ENCODE data around the gene LMLN. TPM values are rescaled to one million over a fixed set of nuclear protein-coding genes. Genes with fewer than 3 reads are reported as not detected.

LMLN gene
- polyA plus RNA-seq, 1 of the 3 experiments (the other 2 are of a cell fraction) = 7.4 TPM

GRCh38 chr3:198027045-198027798 lies 67.2 kb downstream of the LMLN start:
- H3K36me3 ChIP-seq (replicated peaks in 1 of 2; ENCODE audit: control insufficient read depth in 1 of 2, insufficient read depth in 2 of 2, low read length in 1 of 2) = peaks cover 0 to 3% of the 10 kb centered on the region in 2 experiments
- H3F3A ChIP-seq (replicated peaks; ENCODE audit: insufficient read depth) = no peaks in the 10 kb centered on the region
- 0 out of 4 replicates have a peak, but pooled peaks cover 0 to 3% of the 10 kb centered on the region in 2 experiments for H3K4me1 ChIP-seq (ENCODE audit: control insufficient read depth in 1 of 2, insufficient read depth in 2 of 2, low read depth in 1 of 2, low read length in 1 of 2)
- no peak overlapping the region for H3K4me2 ChIP-seq
- H3K4me3 ChIP-seq (ENCODE audit: low read depth in 2 of 2, low read length in 1 of 2) = no peak overlapping the region
- H3K9me3 ChIP-seq = no peaks in the 10 kb centered on the region
- H4K20me1 ChIP-seq (ENCODE audit: insufficient read depth) = no peaks in the 10 kb centered on the region
- ChIA-PET POLR2A (no interaction called here), CTCF (no interaction called here)
- DNase-seq = no peak
- 92% methylated on average over 17 of the region's 17 CpGs for WGBS (ENCODE audit: low lambda C conversion rate)
- H3K9me2 ChIP-seq = no peaks in the 10 kb centered on the region
- no peaks in the 10 kb centered on the region for H3K27me3 ChIP-seq (ENCODE audit: insufficient read depth)
- no peak overlapping the region for H2AFZ ChIP-seq (ENCODE audit: low read depth)
- no peak overlapping the region for H3K27ac ChIP-seq (ENCODE audit: low read depth in 2 of 2, low read length in 1 of 2)
- TF ChIP-seq TEAD4 (IDR thresholded peaks at IDR 0.05; ENCODE audit: borderline replicate concordance, insufficient read depth) (no peak), CTCF (IDR thresholded peaks at IDR 0.05) (no peak), EP300 (IDR thresholded peaks at IDR 0.05; ENCODE audit: borderline replicate concordance in 1 of 2, low read depth in 1 of 2, low read length in 1 of 2) (no peak), MXI1 (IDR thresholded peaks at IDR 0.05; ENCODE audit: low read depth, low read length) (no peak), ELF1 (IDR thresholded peaks at IDR 0.05) (no peak), RCOR1 (IDR thresholded peaks at IDR 0.05; ENCODE audit: low read length) (no peak), REST (IDR thresholded peaks at IDR 0.05; ENCODE audit: low read depth, low read length) (no peak), RFX5 (IDR thresholded peaks at IDR 0.05; ENCODE audit: low read length) (no peak), MAX (IDR thresholded peaks at IDR 0.05; ENCODE audit: low read depth) (no peak), SIN3A (IDR thresholded peaks at IDR 0.05; ENCODE audit: borderline replicate concordance, low read depth, low read length) (no peak)
- no peaks in the 10 kb centered on the region for H3K79me2 ChIP-seq (ENCODE audit: insufficient read depth)
- H3K9ac ChIP-seq = no peak overlapping the region

All from SK-N-SH (cell line).